Measurements from ENCODE around the gene BACH2. TPM values are rescaled to one million over a fixed set of nuclear protein-coding genes. Genes with fewer than 3 reads are reported as not detected.

Gene BACH2
- total and polyA plus RNA-seq, 2 of the 8 experiments (the other 6 are each of a cell fraction or from before 2014, with no cell fraction given): 1.9 to 5.9 TPM

DNA sequence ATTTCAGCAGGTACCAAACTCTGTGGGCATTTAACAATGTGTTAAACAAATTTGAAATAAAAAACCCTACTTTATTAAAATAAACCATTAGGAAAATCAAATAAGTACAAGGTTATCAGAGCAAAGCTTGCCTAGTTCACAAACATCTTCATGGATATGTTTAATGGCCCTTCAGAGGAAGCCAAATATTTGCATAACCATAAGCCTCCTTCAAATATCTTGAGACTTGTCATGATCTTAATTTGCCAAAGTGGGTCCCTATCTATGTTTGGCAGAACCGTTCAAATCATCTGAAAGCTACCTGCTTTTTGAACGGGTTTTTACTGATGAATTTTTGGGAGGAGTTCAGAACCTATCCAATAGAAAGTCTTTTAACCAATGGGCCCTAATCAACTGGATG, 176.3 kb downstream of the BACH2 start:
- 90% methylated on average over 2 of the region's 2 CpGs; no CpG with 5 or more reads in 1 of the 2 experiments for WGBS, 2 experiments (ENCODE audit: extremely low coverage in 1 of 2, insufficient coverage in 1 of 2, insufficient read length in 1 of 2, insufficient replicate concordance in 2 of 2, low coverage in 1 of 2, low lambda C conversion rate in 2 of 2, missing lambda C conversion rate in 1 of 2)
- TF ChIP-seq, protein P1, sequence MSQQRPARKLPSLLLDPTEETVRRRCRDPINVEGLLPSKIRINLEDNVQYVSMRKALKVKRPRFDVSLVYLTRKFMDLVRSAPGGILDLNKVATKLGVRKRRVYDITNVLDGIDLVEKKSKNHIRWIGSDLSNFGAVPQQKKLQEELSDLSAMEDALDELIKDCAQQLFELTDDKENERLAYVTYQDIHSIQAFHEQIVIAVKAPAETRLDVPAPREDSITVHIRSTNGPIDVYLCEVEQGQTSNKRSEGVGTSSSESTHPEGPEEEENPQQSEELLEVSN (IDR thresholded peaks at IDR 0.05): no peak
- no peak for TF ChIP-seq TAF7 (optimal IDR thresholded peaks at IDR 0.05; ENCODE audit: borderline replicate concordance, low read depth, low read length)
- no peak for TF ChIP-seq TBP (IDR thresholded peaks at IDR 0.05; ENCODE audit: low read depth, low read length)
- no peak for TF ChIP-seq SP1 (IDR thresholded peaks at IDR 0.05; ENCODE audit: low read depth, low read length)
- TF ChIP-seq CBX5 (IDR thresholded peaks at IDR 0.05; ENCODE audit: low read depth, low read length): no peak
- no peak for TF ChIP-seq CBX8 (IDR thresholded peaks at IDR 0.05; ENCODE audit: borderline replicate concordance, low read depth, low read length)
- TF ChIP-seq, protein P2, sequence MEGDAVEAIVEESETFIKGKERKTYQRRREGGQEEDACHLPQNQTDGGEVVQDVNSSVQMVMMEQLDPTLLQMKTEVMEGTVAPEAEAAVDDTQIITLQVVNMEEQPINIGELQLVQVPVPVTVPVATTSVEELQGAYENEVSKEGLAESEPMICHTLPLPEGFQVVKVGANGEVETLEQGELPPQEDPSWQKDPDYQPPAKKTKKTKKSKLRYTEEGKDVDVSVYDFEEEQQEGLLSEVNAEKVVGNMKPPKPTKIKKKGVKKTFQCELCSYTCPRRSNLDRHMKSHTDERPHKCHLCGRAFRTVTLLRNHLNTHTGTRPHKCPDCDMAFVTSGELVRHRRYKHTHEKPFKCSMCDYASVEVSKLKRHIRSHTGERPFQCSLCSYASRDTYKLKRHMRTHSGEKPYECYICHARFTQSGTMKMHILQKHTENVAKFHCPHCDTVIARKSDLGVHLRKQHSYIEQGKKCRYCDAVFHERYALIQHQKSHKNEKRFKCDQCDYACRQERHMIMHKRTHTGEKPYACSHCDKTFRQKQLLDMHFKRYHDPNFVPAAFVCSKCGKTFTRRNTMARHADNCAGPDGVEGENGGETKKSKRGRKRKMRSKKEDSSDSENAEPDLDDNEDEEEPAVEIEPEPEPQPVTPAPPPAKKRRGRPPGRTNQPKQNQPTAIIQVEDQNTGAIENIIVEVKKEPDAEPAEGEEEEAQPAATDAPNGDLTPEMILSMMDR (IDR thresholded peaks at IDR 0.05; ENCODE audit: control extremely low read depth in 1 of 3, insufficient read depth in 1 of 3, low read depth in 1 of 3, low read length in 3 of 3): no peak
- TF ChIP-seq TCF12 (IDR thresholded peaks at IDR 0.05; ENCODE audit: low read depth, low read length): no peak
- TF ChIP-seq GABPA (IDR thresholded peaks at IDR 0.05; ENCODE audit: borderline replicate concordance, insufficient read depth, low read length): no peak
- no peak for TF ChIP-seq HDAC6 (IDR thresholded peaks at IDR 0.05; ENCODE audit: low read depth, low read length)
- no peak for TF ChIP-seq KDM4A (IDR thresholded peaks at IDR 0.05; ENCODE audit: low read depth, low read length, severe bottlenecking)
- TF ChIP-seq SIX5 (IDR thresholded peaks at IDR 0.05; ENCODE audit: low read depth, low read length): no peak

More for the DNA sequence above, 176.3 kb downstream of the BACH2 start:
- no peak overlapping the region for H3K23ac ChIP-seq (ENCODE audit: insufficient read length)
- no peaks in the 10 kb centered on the region for H3K79me1 ChIP-seq (ENCODE audit: low read depth, low read length)
- no peak for DNase-seq (ENCODE audit: low read depth in 1 of 2, low spot score in 2 of 2)
- H3K56ac ChIP-seq (replicated peaks; ENCODE audit: insufficient read length, low read depth, low read length): no peak overlapping the region
- H3K4me3 ChIP-seq (ENCODE audit: extremely low read depth in 1 of 4, insufficient read depth in 2 of 4, low read depth in 3 of 4, low read length in 4 of 4): no peak overlapping the region
- H4K8ac ChIP-seq (ENCODE audit: extremely low read depth, insufficient read depth, low read length): no peak overlapping the region
- no peaks in the 10 kb centered on the region for H3K36me3 ChIP-seq (ENCODE audit: control insufficient read depth in 2 of 4, insufficient read depth in 4 of 4, low read length in 3 of 4)
- no peak overlapping the region for H2BK15ac ChIP-seq (ENCODE audit: low read length)
- ChIA-PET CTCF (ENCODE audit: partially characterized antibody) (interaction anchor here (3.2 kb wide), 1 partner anchor 11 kb away, joined by 9 read pairs; no protein-coding TSS in a partner anchor), POLR2A (ENCODE audit: partially characterized antibody) (no interaction called here)
- H3K4me2 ChIP-seq (ENCODE audit: insufficient read depth in 1 of 2, low read depth in 2 of 2, low read length in 2 of 2): no peak overlapping the region
- H2AFZ ChIP-seq (ENCODE audit: low read length): no peak overlapping the region
- no peak overlapping the region for H2BK12ac ChIP-seq (ENCODE audit: low read depth, low read length)
- no peaks in the 10 kb centered on the region for H3K79me2 ChIP-seq (ENCODE audit: control insufficient read depth in 1 of 2, insufficient read depth in 2 of 2, low read length in 2 of 2)
- H3K27me3 ChIP-seq (replicated peaks in 1 of 4; ENCODE audit: control insufficient read depth in 3 of 4, extremely low read depth in 1 of 4, insufficient read depth in 3 of 4, low read length in 3 of 4): no peaks in the 10 kb centered on the region
- H3K9me3 ChIP-seq (ENCODE audit: insufficient read depth in 2 of 2, low read depth in 1 of 2, low read length in 1 of 2): no peaks in the 10 kb centered on the region
- no peak overlapping the region for H4K91ac ChIP-seq (replicated peaks; ENCODE audit: insufficient read length, low read length)
- H3K18ac ChIP-seq (ENCODE audit: extremely low read depth, low read length): no peak overlapping the region
- no peak overlapping the region for H2BK5ac ChIP-seq (ENCODE audit: low read depth, low read length)
- no peak overlapping the region for H2BK120ac ChIP-seq (replicated peaks; ENCODE audit: low read depth, low read length)
- H3K23me2 ChIP-seq (ENCODE audit: low read depth, low read length): no peaks in the 10 kb centered on the region
- no peak overlapping the region for H3K27ac ChIP-seq (ENCODE audit: low read depth, low read length)
- no peaks in the 10 kb centered on the region for H3K4me1 ChIP-seq (replicated peaks in 1 of 4; ENCODE audit: control insufficient read depth in 3 of 4, insufficient read depth in 4 of 4, low read length in 3 of 4)
- no peak overlapping the region for H2AK5ac ChIP-seq (ENCODE audit: low read depth, low read length)
- no peak overlapping the region for H3K14ac ChIP-seq (ENCODE audit: insufficient read length)
- H4K5ac ChIP-seq (ENCODE audit: insufficient read length, low read depth, low read length): no peak overlapping the region
- no peak overlapping the region for H3K9ac ChIP-seq (replicated peaks in 1 of 4; ENCODE audit: extremely low read depth in 1 of 4, low read depth in 3 of 4, low read length in 3 of 4)
- H3K4ac ChIP-seq (replicated peaks; ENCODE audit: insufficient read length, low read depth, low read length): no peak overlapping the region
- no peaks in the 10 kb centered on the region for H4K20me1 ChIP-seq (replicated peaks in 1 of 2; ENCODE audit: control insufficient read depth in 1 of 2, insufficient read depth in 2 of 2, low read length in 2 of 2)
- FAIRE-seq: no peak
- no peak overlapping the region for H2BK20ac ChIP-seq (ENCODE audit: low read length)
